ENCODE data around the gene UACA. TPM values are rescaled to one million over a fixed set of nuclear protein-coding genes. Genes with fewer than 3 reads are reported as not detected.
"Not testable (repeated sequence)": the region's sequence is repeated elsewhere in the genome, so short reads cannot be mapped to it uniquely, and the experiment has no call there.

The UACA gene
- total and polyA plus RNA-seq, 2 donors from 2014 or later, result 49.6 to 92.7 TPM

DNA sequence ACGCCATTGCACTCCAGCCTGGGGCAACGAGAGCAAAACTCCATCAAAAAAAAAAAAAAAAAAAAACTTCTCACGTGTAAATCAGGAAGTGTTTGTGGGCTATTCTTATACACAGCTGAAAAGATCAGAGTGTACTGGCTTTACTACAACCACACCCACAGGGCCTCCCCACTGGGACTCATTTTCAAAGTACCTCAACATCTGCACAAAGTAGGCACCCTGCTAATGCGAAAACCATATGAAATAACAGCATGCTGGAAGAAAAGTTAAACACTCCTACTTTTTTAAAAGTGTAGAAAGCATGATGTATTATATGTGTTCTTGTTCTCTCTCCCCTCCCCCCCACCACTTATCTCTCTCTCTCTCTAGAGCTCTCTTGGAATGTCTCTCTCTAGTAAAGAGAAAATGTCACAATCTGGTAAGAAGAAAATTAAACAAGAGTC is 11.1 kb downstream of the UACA start:
- no peaks in the 10 kb centered on the region for H3K27me3 ChIP-seq (ENCODE audit: control insufficient read depth, insufficient read depth, low read length)
- no peak overlapping the region for H3K9ac ChIP-seq (ENCODE audit: low read length in 3 of 3)
- TF ChIP-seq, protein P1, sequence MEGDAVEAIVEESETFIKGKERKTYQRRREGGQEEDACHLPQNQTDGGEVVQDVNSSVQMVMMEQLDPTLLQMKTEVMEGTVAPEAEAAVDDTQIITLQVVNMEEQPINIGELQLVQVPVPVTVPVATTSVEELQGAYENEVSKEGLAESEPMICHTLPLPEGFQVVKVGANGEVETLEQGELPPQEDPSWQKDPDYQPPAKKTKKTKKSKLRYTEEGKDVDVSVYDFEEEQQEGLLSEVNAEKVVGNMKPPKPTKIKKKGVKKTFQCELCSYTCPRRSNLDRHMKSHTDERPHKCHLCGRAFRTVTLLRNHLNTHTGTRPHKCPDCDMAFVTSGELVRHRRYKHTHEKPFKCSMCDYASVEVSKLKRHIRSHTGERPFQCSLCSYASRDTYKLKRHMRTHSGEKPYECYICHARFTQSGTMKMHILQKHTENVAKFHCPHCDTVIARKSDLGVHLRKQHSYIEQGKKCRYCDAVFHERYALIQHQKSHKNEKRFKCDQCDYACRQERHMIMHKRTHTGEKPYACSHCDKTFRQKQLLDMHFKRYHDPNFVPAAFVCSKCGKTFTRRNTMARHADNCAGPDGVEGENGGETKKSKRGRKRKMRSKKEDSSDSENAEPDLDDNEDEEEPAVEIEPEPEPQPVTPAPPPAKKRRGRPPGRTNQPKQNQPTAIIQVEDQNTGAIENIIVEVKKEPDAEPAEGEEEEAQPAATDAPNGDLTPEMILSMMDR (IDR thresholded peaks at IDR 0.05; ENCODE audit: borderline replicate concordance, extremely low read depth, insufficient read depth), result no peak
- no peak overlapping the region for H3K4me3 ChIP-seq (ENCODE audit: low read length in 3 of 3)
- no peaks in the 10 kb centered on the region for H3K36me3 ChIP-seq (ENCODE audit: control insufficient read depth in 2 of 3, insufficient read depth in 3 of 3, low read length in 3 of 3)
- DNase-seq (no peak), FAIRE-seq (no peak)
- intact Hi-C loops (cut with DNase I), result no loop called here
- H3K9me3 ChIP-seq (ENCODE audit: control insufficient read depth in 2 of 3, insufficient read depth in 1 of 3, low read length in 3 of 3), result no peaks in the 10 kb centered on the region
- H3K4me1 ChIP-seq (ENCODE audit: control insufficient read depth in 2 of 3, insufficient read depth in 2 of 3, low read depth in 1 of 3, low read length in 3 of 3), result peaks cover 0 to 6% (median under 1%) of the 10 kb centered on the region in 3 donors
- no peak overlapping the region for H3K27ac ChIP-seq (ENCODE audit: low read depth in 2 of 2, low read length in 2 of 2)

- intact Hi-C loops (cut with DNase I), result no loop called here
- no peak overlapping the region for H3K27ac ChIP-seq (ENCODE audit: low read depth in 2 of 2, low read length in 2 of 2)
Measured at GRCh38 chr15:70750203-70750869, 13.0 kb downstream of the UACA start.

DNA sequence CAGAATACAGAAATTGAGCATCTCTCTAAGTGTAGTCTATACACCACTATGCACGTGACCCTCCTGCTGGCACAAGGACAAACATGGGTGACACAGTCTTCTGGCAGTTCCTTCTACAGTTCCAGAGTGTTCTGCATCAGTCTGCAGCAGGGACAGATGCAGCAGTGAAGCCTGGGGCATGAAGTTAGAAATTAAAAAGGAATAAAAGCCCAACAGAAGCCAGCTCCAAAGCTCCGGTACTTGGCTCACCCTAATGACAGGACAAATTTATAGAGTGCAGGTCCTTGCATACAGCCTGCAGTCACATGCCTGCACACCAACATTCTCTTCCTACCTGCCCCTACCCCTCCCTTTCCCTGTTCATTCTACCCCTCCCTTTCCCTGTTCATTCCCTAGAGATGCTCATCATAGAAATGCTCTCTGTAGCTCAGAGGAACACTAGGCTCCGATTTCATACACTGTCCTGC is 15.0 kb downstream of the UACA start:
- Histone ChIP-seq H3K4me1 (ENCODE audit: control insufficient read depth in 2 of 3, insufficient read depth in 2 of 3, low read depth in 1 of 3, low read length in 3 of 3) (peaks cover 0 to 6% (median 0%) of the 10 kb centered on the region in 3 donors), H3K27ac (ENCODE audit: low read depth in 2 of 2, low read length in 2 of 2) (no peak overlapping the region), H3K4me3 (ENCODE audit: low read length in 3 of 3) (no peak overlapping the region), H3K36me3 (ENCODE audit: control insufficient read depth in 2 of 3, insufficient read depth in 3 of 3, low read length in 3 of 3) (no peaks in the 10 kb centered on the region), H3K9me3 (ENCODE audit: control insufficient read depth in 2 of 3, insufficient read depth in 1 of 3, low read length in 3 of 3) (no peaks in the 10 kb centered on the region), H3K27me3 (ENCODE audit: control insufficient read depth, insufficient read depth, low read length) (no peaks in the 10 kb centered on the region), H3K9ac (ENCODE audit: low read length in 3 of 3) (no peak overlapping the region)
- TF ChIP-seq, protein P1 (IDR thresholded peaks at IDR 0.05; ENCODE audit: borderline replicate concordance, extremely low read depth, insufficient read depth), result no peak
- peak in 1 of 5 donors; percentile 74 for DNase-seq
- no peak for FAIRE-seq
- intact Hi-C loops (cut with DNase I), result no loop called here

More at GRCh38 chr15:70750203-70750869, 13.0 kb downstream of the UACA start:
- TF ChIP-seq, protein P1 (IDR thresholded peaks at IDR 0.05; ENCODE audit: borderline replicate concordance, extremely low read depth, insufficient read depth), result no peak
- no peak for FAIRE-seq
- Histone ChIP-seq H3K27me3 (ENCODE audit: control insufficient read depth, insufficient read depth, low read length) (no peaks in the 10 kb centered on the region), H3K9ac (ENCODE audit: low read length in 3 of 3) (no peak overlapping the region), H3K9me3 (ENCODE audit: control insufficient read depth in 2 of 3, insufficient read depth in 1 of 3, low read length in 3 of 3) (no peaks in the 10 kb centered on the region), H3K4me1 (ENCODE audit: control insufficient read depth in 2 of 3, insufficient read depth in 2 of 3, low read depth in 1 of 3, low read length in 3 of 3) (peaks cover 0 to 6% (median 0%) of the 10 kb centered on the region in 3 donors), H3K4me3 (ENCODE audit: low read length in 3 of 3) (no peak overlapping the region), H3K36me3 (ENCODE audit: control insufficient read depth in 2 of 3, insufficient read depth in 3 of 3, low read length in 3 of 3) (no peaks in the 10 kb centered on the region)
- DNase-seq, result no peak

DNA sequence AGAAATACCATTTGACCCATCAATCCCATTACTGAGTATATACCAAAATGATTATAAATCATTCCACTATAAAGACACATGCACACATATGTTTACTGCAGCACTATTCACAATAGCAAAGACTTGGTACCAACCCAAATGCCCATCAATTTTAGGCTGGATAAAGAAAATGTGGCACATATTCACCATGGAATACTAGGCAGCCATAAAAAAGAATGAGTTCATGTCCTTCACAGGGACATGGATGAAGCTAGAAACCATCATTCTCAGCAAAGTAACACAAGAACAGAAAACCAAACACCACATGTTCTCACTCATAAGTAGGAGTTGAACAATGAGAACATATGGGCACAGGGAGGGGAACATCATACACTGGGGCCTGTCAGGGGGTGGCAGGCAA is 16.8 kb downstream of the UACA start:
- H3K27ac ChIP-seq (ENCODE audit: low read depth in 2 of 2, low read length in 2 of 2); H3K4me3 ChIP-seq (ENCODE audit: low read length in 3 of 3); H3K9me3 ChIP-seq (ENCODE audit: control insufficient read depth in 2 of 3, insufficient read depth in 1 of 3, low read length in 3 of 3); H3K27me3 ChIP-seq (ENCODE audit: control insufficient read depth, insufficient read depth, low read length); DNase-seq; H3K36me3 ChIP-seq (ENCODE audit: control insufficient read depth in 2 of 3, insufficient read depth in 3 of 3, low read length in 3 of 3); H3K9ac ChIP-seq (ENCODE audit: low read length in 3 of 3); FAIRE-seq; intact Hi-C loops (cut with DNase I): not testable (repeated sequence)
- peaks cover 0 to 19% (median 4%) of the 10 kb centered on the region in 3 donors for H3K4me1 ChIP-seq (ENCODE audit: control insufficient read depth in 2 of 3, insufficient read depth in 2 of 3, low read depth in 1 of 3, low read length in 3 of 3)
